ENCODE measurements around the gene FAM117B. TPM values are rescaled to one million over a fixed set of nuclear protein-coding genes. Genes with fewer than 3 reads are reported as not detected.

FAM117B gene
- total RNA-seq, 3 donors from 2014 or later (not counting 1 experiment from before 2014, with no cell fraction given) = 11.6 to 14.2 (median 13.1) TPM

DNA sequence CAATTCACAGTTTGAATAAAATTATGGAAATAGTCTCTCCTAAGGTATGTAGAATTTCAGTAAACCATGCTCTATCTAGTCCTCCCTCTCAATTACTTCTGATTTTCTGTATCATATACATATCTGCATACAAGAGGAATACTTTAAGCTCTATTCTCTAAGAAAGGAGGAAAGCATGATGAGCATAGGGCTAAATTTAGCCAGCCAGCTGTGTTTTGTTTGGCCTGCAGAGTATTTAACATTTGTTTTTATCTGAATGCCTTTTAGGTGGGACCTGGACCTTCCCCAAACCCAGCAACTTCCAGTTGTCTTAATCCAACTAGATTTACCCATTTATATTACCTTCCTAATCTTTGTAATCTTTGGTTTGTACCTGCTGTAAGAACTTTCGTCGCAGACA is 42.2 kb upstream of the FAM117B start:
- H3K9me3 Mint-ChIP-seq = no peaks in the 10 kb centered on the region
- DNase-seq = no peak
- Histone ChIP-seq H3K9me3 (ENCODE audit: control insufficient read depth, insufficient read depth, low read length) (no peaks in the 10 kb centered on the region), H3K4me1 (ENCODE audit: control insufficient read depth, insufficient read depth, low read length) (peaks cover 6% of the 10 kb centered on the region), H3K27me3 (ENCODE audit: control insufficient read depth, insufficient read depth, low read length) (no peaks in the 10 kb centered on the region), H3K27ac (ENCODE audit: low read length) (no peak overlapping the region), H3K4me3 (ENCODE audit: low read length) (no peak overlapping the region), H3K36me3 (ENCODE audit: control insufficient read depth, insufficient read depth, low read length) (no peaks in the 10 kb centered on the region)
- ATAC-seq = no peak
- H3K36me3 Mint-ChIP-seq = no peaks in the 10 kb centered on the region
- 95% methylated on average over 2 of the region's 2 CpGs for WGBS (ENCODE audit: insufficient coverage)
- H3K27ac Mint-ChIP-seq = no peak overlapping the region
- intact Hi-C loops (cut with micrococcal nuclease) = no loop called here
- peaks cover 6 to 8% of the 10 kb centered on the region in 2 donors for H3K27me3 Mint-ChIP-seq (ENCODE audit: low read depth in 2 of 2)
- TF ChIP-seq, protein P1, sequence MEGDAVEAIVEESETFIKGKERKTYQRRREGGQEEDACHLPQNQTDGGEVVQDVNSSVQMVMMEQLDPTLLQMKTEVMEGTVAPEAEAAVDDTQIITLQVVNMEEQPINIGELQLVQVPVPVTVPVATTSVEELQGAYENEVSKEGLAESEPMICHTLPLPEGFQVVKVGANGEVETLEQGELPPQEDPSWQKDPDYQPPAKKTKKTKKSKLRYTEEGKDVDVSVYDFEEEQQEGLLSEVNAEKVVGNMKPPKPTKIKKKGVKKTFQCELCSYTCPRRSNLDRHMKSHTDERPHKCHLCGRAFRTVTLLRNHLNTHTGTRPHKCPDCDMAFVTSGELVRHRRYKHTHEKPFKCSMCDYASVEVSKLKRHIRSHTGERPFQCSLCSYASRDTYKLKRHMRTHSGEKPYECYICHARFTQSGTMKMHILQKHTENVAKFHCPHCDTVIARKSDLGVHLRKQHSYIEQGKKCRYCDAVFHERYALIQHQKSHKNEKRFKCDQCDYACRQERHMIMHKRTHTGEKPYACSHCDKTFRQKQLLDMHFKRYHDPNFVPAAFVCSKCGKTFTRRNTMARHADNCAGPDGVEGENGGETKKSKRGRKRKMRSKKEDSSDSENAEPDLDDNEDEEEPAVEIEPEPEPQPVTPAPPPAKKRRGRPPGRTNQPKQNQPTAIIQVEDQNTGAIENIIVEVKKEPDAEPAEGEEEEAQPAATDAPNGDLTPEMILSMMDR (IDR thresholded peaks at IDR 0.05) = no peak
- H3K4me1 Mint-ChIP-seq = peaks cover 7% of the 10 kb centered on the region in 2 donors
- H3K4me3 Mint-ChIP-seq = no peak overlapping the region

DNA sequence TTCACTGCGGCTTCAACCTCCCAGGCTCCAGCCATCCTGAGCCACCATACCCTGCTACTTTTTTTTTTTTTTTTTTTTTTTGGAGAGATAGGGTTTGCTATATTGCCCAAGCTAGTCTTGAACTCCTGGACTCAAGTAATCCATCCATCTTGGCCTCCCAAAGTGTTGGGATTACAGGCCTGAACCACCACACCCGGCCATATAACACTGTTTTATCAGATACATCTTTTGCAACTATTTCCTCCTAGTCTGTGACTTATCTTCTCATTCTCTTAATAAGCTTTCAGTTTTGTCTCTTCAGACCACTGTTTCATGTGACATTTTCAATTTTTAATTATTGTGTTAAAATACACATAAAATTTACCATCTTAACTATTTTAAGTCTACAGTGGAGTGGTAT is 35.7 kb upstream of the FAM117B start:
- H3K36me3 ChIP-seq (ENCODE audit: control insufficient read depth, insufficient read depth, low read length) = no peaks in the 10 kb centered on the region
- Mint-ChIP-seq H3K4me3 (no peak overlapping the region), H3K27ac (no peak overlapping the region), H3K27me3 (ENCODE audit: low read depth in 2 of 2) (no peaks in the 10 kb centered on the region), H3K36me3 (no peaks in the 10 kb centered on the region), H3K4me1 (peaks cover 10 to 11% of the 10 kb centered on the region in 2 donors), H3K9me3 (no peaks in the 10 kb centered on the region)
- 91% methylated on average over 2 of the region's 2 CpGs for WGBS (ENCODE audit: insufficient coverage)
- no peaks in the 10 kb centered on the region for H3K9me3 ChIP-seq (ENCODE audit: control insufficient read depth, insufficient read depth, low read length)
- intact Hi-C loops (cut with micrococcal nuclease) = no loop called here
- ATAC-seq = no peak
- H3K27me3 ChIP-seq (ENCODE audit: control insufficient read depth, insufficient read depth, low read length) = no peaks in the 10 kb centered on the region
- no peak overlapping the region for H3K4me3 ChIP-seq (ENCODE audit: low read length)
- no peak overlapping the region for H3K27ac ChIP-seq (ENCODE audit: low read length)
- no peak for DNase-seq
- H3K4me1 ChIP-seq (ENCODE audit: control insufficient read depth, insufficient read depth, low read length) = peaks cover 7% of the 10 kb centered on the region
- TF ChIP-seq, protein P1 (IDR thresholded peaks at IDR 0.05) = no peak

DNA sequence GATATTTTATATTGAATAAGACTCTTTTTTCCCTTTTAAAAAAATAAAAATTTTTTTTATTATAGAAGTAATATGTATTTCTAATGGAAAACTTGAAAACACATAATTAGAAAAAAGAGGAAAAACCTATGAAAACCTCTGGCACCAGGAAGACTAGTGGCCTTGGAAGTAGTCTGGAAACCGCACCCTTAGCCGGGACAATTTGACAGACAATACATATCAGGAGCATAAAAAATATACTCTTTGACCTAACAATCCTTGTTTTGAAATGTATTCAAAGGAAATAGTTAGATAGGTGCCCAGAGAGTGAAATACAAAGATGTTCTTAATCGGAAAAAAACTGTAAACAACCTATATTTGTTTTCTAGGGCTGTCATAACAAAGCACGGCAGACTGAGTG is 34.9 kb upstream of the FAM117B start:
- 92% methylated on average over 1 of the region's 4 CpGs for WGBS (ENCODE audit: insufficient coverage)
- no peak for ATAC-seq
- intact Hi-C loops (cut with micrococcal nuclease) = no loop called here
- Mint-ChIP-seq H3K27ac (no peak overlapping the region), H3K4me1 (peaks cover 10 to 11% of the 10 kb centered on the region in 2 donors), H3K9me3 (no peaks in the 10 kb centered on the region), H3K4me3 (no peak overlapping the region), H3K36me3 (no peaks in the 10 kb centered on the region), H3K27me3 (ENCODE audit: low read depth in 2 of 2) (no peaks in the 10 kb centered on the region)
- TF ChIP-seq, protein P1 (IDR thresholded peaks at IDR 0.05) = no peak
- Histone ChIP-seq H3K27ac (ENCODE audit: low read length) (no peak overlapping the region), H3K9me3 (ENCODE audit: control insufficient read depth, insufficient read depth, low read length) (no peaks in the 10 kb centered on the region), H3K4me3 (ENCODE audit: low read length) (no peak overlapping the region), H3K4me1 (ENCODE audit: control insufficient read depth, insufficient read depth, low read length) (peaks cover 7% of the 10 kb centered on the region), H3K27me3 (ENCODE audit: control insufficient read depth, insufficient read depth, low read length) (no peaks in the 10 kb centered on the region), H3K36me3 (ENCODE audit: control insufficient read depth, insufficient read depth, low read length) (no peaks in the 10 kb centered on the region)
- no peak for DNase-seq

DNA sequence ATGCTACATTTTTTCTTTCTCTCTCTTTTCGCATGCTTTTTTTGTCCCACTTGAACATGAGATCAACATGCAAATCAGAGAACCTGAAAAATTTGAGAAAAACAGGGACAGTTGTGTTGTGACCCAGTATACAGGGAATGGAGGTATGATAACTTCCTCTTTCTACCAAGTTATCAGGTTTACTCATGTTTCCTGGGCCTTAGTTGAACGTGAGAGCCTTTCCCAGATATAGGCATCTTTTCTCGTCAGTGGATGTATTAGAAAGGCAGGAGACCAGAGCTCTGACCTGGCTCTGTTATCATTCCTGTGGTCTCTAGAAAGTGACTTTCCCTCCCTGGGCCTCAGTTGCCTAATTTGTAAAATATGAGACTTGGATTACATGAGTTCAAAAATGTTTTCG is 30.1 kb upstream of the FAM117B start:
- H3K36me3 Mint-ChIP-seq = no peaks in the 10 kb centered on the region
- Histone ChIP-seq H3K4me3 (ENCODE audit: low read length) (no peak overlapping the region), H3K4me1 (ENCODE audit: control insufficient read depth, insufficient read depth, low read length) (peaks cover 7% of the 10 kb centered on the region), H3K36me3 (ENCODE audit: control insufficient read depth, insufficient read depth, low read length) (no peaks in the 10 kb centered on the region), H3K27ac (ENCODE audit: low read length) (no peak overlapping the region), H3K9me3 (ENCODE audit: control insufficient read depth, insufficient read depth, low read length) (no peaks in the 10 kb centered on the region), H3K27me3 (ENCODE audit: control insufficient read depth, insufficient read depth, low read length) (no peaks in the 10 kb centered on the region)
- TF ChIP-seq, protein P1 (IDR thresholded peaks at IDR 0.05) = no peak
- no peaks in the 10 kb centered on the region for H3K27me3 Mint-ChIP-seq (ENCODE audit: low read depth in 2 of 2)
- intact Hi-C loops (cut with micrococcal nuclease) = no loop called here
- H3K4me3 Mint-ChIP-seq = no peak overlapping the region
- no peak for ATAC-seq
- no peak for DNase-seq
- WGBS (ENCODE audit: insufficient coverage) = 44% methylated on average over 3 of the region's 4 CpGs
- H3K27ac Mint-ChIP-seq = no peak overlapping the region
- H3K4me1 Mint-ChIP-seq = peaks cover 10 to 11% of the 10 kb centered on the region in 2 donors
- no peaks in the 10 kb centered on the region for H3K9me3 Mint-ChIP-seq

Measured in natural killer cell (primary cell).